ENCODE data around the gene GPX6. TPM values are rescaled to one million over a fixed set of nuclear protein-coding genes. Genes with fewer than 3 reads are reported as not detected.

Gene GPX6
- total RNA-seq, 1 donor from 2014 or later, result not detected

DNA sequence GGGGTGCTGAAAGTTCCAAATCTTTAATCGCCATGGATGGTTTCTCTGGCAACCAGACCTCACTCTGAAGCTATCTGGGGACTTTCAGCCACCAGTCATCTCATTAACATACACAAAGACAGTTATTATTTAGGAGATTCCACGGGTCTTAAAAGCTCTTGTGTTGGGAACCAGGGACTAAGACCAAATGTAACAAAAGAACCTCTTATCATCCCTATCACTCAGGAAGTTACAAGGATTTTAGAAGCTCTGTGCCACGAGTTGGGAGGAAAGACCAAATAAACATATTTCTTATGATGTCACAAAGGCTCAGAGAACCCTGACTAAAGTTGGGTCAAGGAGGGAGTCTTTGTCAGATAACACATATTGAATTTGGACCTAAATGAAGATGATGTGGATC lies 17.7 kb downstream of the GPX6 start:
- no peaks in the 10 kb centered on the region for H3K9me3 Mint-ChIP-seq (ENCODE audit: unreplicated experiment)
- H3K27ac Mint-ChIP-seq (ENCODE audit: unreplicated experiment), result no peak overlapping the region
- peaks cover 2% of the 10 kb centered on the region for H3K27me3 Mint-ChIP-seq (ENCODE audit: unreplicated experiment)
- peaks cover 11% of the 10 kb centered on the region for H3K4me1 Mint-ChIP-seq (ENCODE audit: unreplicated experiment)
- H3K36me3 Mint-ChIP-seq (ENCODE audit: low read depth, unreplicated experiment), result no peaks in the 10 kb centered on the region
- TF ChIP-seq, protein P1, sequence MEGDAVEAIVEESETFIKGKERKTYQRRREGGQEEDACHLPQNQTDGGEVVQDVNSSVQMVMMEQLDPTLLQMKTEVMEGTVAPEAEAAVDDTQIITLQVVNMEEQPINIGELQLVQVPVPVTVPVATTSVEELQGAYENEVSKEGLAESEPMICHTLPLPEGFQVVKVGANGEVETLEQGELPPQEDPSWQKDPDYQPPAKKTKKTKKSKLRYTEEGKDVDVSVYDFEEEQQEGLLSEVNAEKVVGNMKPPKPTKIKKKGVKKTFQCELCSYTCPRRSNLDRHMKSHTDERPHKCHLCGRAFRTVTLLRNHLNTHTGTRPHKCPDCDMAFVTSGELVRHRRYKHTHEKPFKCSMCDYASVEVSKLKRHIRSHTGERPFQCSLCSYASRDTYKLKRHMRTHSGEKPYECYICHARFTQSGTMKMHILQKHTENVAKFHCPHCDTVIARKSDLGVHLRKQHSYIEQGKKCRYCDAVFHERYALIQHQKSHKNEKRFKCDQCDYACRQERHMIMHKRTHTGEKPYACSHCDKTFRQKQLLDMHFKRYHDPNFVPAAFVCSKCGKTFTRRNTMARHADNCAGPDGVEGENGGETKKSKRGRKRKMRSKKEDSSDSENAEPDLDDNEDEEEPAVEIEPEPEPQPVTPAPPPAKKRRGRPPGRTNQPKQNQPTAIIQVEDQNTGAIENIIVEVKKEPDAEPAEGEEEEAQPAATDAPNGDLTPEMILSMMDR (IDR thresholded peaks at IDR 0.05; ENCODE audit: unreplicated experiment), result no peak
- no peak for DNase-seq (ENCODE audit: low spot score)
- no peak overlapping the region for H3K4me3 Mint-ChIP-seq (ENCODE audit: unreplicated experiment)

DNA sequence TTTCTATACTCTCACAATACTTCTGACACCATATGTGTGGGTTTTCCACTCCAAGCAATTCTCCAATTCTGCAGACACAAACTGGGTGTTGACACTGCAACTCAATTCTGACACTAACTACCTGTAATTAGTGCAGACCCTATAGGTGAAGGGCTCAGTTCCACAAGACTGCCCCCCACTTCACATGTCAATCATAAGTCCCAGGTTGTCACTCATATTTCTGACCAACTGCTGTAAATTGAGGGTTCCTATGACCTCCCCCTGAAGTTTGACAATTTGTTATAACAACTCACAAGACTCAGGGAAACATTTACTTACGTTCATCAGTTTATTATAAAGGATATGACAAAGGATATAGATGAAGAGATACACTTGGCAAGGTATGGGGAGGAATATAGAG lies 18.3 kb downstream of the GPX6 start:
- peaks cover 2% of the 10 kb centered on the region for H3K27me3 Mint-ChIP-seq (ENCODE audit: unreplicated experiment)
- DNase-seq (ENCODE audit: low spot score), result no peak
- TF ChIP-seq, protein P1 (IDR thresholded peaks at IDR 0.05; ENCODE audit: unreplicated experiment), result no peak
- no peaks in the 10 kb centered on the region for H3K36me3 Mint-ChIP-seq (ENCODE audit: low read depth, unreplicated experiment)
- peaks cover 14% of the 10 kb centered on the region for H3K4me1 Mint-ChIP-seq (ENCODE audit: unreplicated experiment)
- no peaks in the 10 kb centered on the region for H3K9me3 Mint-ChIP-seq (ENCODE audit: unreplicated experiment)
- H3K27ac Mint-ChIP-seq (ENCODE audit: unreplicated experiment), result no peak overlapping the region
- no peak overlapping the region for H3K4me3 Mint-ChIP-seq (ENCODE audit: unreplicated experiment)

DNA sequence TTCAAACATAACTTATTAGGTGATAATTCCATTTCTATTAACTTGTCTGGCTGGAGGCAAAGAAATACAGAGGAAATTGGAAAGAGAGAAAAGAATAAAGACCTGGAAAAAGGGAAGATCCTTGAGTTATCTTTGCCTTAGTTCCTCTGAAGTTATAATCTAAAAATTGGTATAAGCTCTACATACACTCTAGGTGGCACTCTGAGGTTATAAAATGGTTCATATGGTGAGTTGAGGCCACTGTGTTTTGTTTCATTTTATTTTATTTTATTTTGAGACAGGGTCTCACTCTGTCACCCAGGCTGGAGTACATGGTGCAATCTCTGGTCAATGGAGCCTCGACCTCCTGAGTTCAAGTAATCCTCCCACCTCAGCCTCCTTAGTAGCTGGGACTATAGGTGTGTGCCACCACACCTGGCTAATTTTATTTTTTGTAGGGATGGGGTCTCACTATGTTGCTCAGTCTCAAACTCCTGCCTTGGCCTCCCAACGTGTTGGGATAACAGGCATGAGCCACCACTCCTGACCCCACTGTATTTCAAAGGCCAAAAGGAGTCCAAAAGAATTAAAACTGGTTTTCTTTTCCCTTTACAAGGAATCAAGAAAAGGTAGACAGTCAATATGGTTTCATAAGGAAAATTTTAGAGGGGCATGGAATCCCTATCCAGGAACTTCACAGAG lies 19.4 kb downstream of the GPX6 start:
- H3K9me3 Mint-ChIP-seq (ENCODE audit: unreplicated experiment), result no peaks in the 10 kb centered on the region
- DNase-seq (ENCODE audit: low spot score), result no peak
- peaks cover 7% of the 10 kb centered on the region for H3K27me3 Mint-ChIP-seq (ENCODE audit: unreplicated experiment)
- H3K27ac Mint-ChIP-seq (ENCODE audit: unreplicated experiment), result no peak overlapping the region
- no peaks in the 10 kb centered on the region for H3K36me3 Mint-ChIP-seq (ENCODE audit: low read depth, unreplicated experiment)
- TF ChIP-seq, protein P1 (IDR thresholded peaks at IDR 0.05; ENCODE audit: unreplicated experiment), result no peak
- H3K4me1 Mint-ChIP-seq (ENCODE audit: unreplicated experiment), result peaks cover 22% of the 10 kb centered on the region
- H3K4me3 Mint-ChIP-seq (ENCODE audit: unreplicated experiment), result no peak overlapping the region

DNA sequence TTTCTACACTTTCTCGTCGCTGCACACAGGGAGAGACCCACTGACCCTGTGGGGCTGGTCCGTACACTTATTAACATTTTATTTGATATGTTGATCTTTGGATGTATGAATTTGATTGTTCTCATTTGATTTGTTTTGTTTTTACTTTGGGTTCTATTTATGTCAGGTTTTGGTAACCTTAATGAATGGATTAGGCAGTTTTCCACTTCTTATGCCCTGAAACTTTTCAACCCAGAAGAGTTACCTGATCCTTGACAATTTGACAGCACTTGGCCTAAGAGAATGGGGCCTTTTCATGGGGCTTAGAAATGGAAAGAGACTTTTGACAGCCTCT lies 23.6 kb downstream of the GPX6 start:
- no peaks in the 10 kb centered on the region for H3K9me3 Mint-ChIP-seq (ENCODE audit: unreplicated experiment)
- H3K36me3 Mint-ChIP-seq (ENCODE audit: low read depth, unreplicated experiment), result no peaks in the 10 kb centered on the region
- H3K27me3 Mint-ChIP-seq (ENCODE audit: unreplicated experiment), result peaks cover 13% of the 10 kb centered on the region
- H3K4me3 Mint-ChIP-seq (ENCODE audit: unreplicated experiment), result peak overlapping the region; percentile 51
- TF ChIP-seq, protein P1 (IDR thresholded peaks at IDR 0.05; ENCODE audit: unreplicated experiment), result no peak
- no peak for DNase-seq (ENCODE audit: low spot score)
- peaks cover 24% of the 10 kb centered on the region for H3K4me1 Mint-ChIP-seq (ENCODE audit: unreplicated experiment)
- H3K27ac Mint-ChIP-seq (ENCODE audit: unreplicated experiment), result peak overlapping the region; percentile 16

DNA sequence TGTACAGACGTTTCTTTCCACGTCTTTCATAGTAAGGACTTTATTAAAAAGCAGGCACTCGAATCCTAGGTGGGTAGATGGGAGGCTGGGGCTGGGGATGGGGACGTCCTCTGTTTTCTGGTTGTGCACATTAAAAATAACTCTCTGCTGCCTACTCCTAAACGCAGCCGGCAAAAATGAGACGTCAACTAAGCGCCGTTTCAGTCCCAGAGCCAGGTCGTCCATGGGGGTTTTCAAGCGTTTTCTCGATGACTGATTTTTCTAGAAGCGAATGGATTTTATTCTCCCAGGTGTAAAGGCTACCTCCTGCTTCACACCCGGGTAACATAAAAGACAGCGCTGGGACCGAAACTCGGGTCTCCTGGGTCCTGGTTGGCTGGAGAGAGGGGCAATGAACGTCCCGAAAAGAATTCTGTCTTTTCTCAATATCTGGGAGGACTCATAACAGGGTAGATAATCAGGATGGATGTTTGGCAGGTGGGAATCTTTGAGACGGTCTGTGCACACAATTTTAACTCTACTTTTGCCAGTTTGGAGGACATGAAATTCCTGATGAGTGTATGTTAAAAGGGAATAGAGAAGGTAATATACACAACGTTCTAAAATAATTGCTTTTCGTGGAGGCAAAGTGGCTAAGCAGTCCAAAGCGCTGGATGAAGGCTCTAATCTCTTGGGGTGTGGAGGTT lies 25.2 kb downstream of the GPX6 start:
- H3K4me3 Mint-ChIP-seq (ENCODE audit: unreplicated experiment), result peak overlapping the region; percentile 91
- peak overlapping the region; percentile 75 for H3K27ac Mint-ChIP-seq (ENCODE audit: unreplicated experiment)
- H3K27me3 Mint-ChIP-seq (ENCODE audit: unreplicated experiment), result peaks cover 13% of the 10 kb centered on the region
- no peaks in the 10 kb centered on the region for H3K36me3 Mint-ChIP-seq (ENCODE audit: low read depth, unreplicated experiment)
- peaks cover 24% of the 10 kb centered on the region for H3K4me1 Mint-ChIP-seq (ENCODE audit: unreplicated experiment)
- H3K9me3 Mint-ChIP-seq (ENCODE audit: unreplicated experiment), result no peaks in the 10 kb centered on the region
- peak; percentile 8 for DNase-seq (ENCODE audit: low spot score)
- TF ChIP-seq, protein P1 (IDR thresholded peaks at IDR 0.05; ENCODE audit: unreplicated experiment), result no peak
